Measurements from ENCODE around the gene IFT172.

DNA sequence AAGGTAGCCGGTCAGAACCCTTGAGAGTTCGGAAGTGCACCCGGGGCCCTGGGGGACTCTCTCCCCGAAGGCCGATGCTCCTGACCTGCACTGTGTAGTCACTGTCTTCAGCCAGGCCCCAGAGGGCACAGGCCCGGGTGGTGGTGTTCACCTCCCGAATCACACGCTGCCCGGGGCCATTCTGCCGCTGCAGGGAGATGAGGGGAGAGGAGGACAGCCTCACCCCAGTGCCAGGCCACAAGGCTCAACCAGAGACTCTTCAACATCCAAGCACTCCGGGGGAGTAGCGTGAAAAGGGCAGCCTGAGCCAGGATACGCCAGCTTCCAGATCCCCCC, 4.4 kb upstream of the IFT172 start:
- no peak for TF ChIP-seq CHD2 (IDR thresholded peaks at IDR 0.05; ENCODE audit: low read length, partially characterized antibody)
- TF ChIP-seq POLR2A (IDR thresholded peaks at IDR 0.05; ENCODE audit: low read length), result no peak
- no peak for TF ChIP-seq CTCF (IDR thresholded peaks at IDR 0.05)
